ENCODE results near the gene CMBL. TPM values are rescaled to one million over a fixed set of nuclear protein-coding genes. Genes with fewer than 3 reads are reported as not detected.
"Not testable (repeated sequence)": the region's sequence is repeated elsewhere in the genome, so short reads cannot be mapped to it uniquely, and the experiment has no call there.

Gene CMBL
- total and polyA plus RNA-seq, 8 donors: 2.7 to 153 (median 19.0) TPM; not detected in 1

- peaks cover 23 to 40% (median 31%) of the 10 kb centered on the region in 4 donors for H3K4me1 ChIP-seq
- no peaks in the 10 kb centered on the region for H3K27me3 ChIP-seq
- intact Hi-C loops (cut with DNase I; ENCODE audit: low total_unique reads): no loop called here
- DNase-seq: no peak
- no peaks in the 10 kb centered on the region for H3K36me3 ChIP-seq
- TF ChIP-seq POLR2A (IDR thresholded peaks at IDR 0.05): no peak
- H3K9me3 ChIP-seq: no peaks in the 10 kb centered on the region
- 76 to 83% (median 83%) methylated on average over 8 of the region's 8 CpGs for WGBS, 5 donors
- peak overlapping the region in 3 of 5 donors; percentile 97 to 99 (median 98) for H3K27ac ChIP-seq
- no peak overlapping the region for H3K4me3 ChIP-seq
These were observed 44.2 kb upstream of the CMBL start for GRCh38 chr5:10351919-10352318.

GRCh38 chr5:10351199-10351905, 43.6 kb upstream of the CMBL start:
- H3K27me3 ChIP-seq: no peaks in the 10 kb centered on the region
- no peak for TF ChIP-seq EP300 (IDR thresholded peaks at IDR 0.05)
- peak in 2 of 3 donors; percentile 6 to 64 for TF ChIP-seq POLR2AphosphoS5 (IDR thresholded peaks at IDR 0.05)
- H3K9me3 ChIP-seq: no peaks in the 10 kb centered on the region
- DNase-seq: peak in 1 of 2 donors; percentile 38
- peaks cover 18 to 34% (median 27%) of the 10 kb centered on the region in 4 donors for H3K4me1 ChIP-seq
- H3K36me3 ChIP-seq: no peaks in the 10 kb centered on the region
- WGBS, 5 donors: 75 to 83% (median 79%) methylated on average over 6 of the region's 6 CpGs
- no peak overlapping the region for H3K4me3 ChIP-seq
- intact Hi-C loops (cut with DNase I; ENCODE audit: low total_unique reads): no loop called here
- H3K27ac ChIP-seq: peak overlapping the region in 3 of 5 donors; percentile 49 to 99 (median 98)

GRCh38 chr5:10348258-10348657, 40.6 kb upstream of the CMBL start:
- DNase-seq: no peak
- peaks cover 6 to 18% (median 11%) of the 10 kb centered on the region in 4 donors for H3K4me1 ChIP-seq
- intact Hi-C loops (cut with DNase I; ENCODE audit: low total_unique reads): no loop called here
- H3K27ac ChIP-seq: no peak overlapping the region
- 60 to 99% (median 93%) methylated on average over 2 of the region's 2 CpGs for WGBS, 5 donors
- no peak overlapping the region for H3K4me3 ChIP-seq
- H3K27me3 ChIP-seq: no peaks in the 10 kb centered on the region
- TF ChIP-seq EP300 (IDR thresholded peaks at IDR 0.05) (no peak), CTCF (IDR thresholded peaks at IDR 0.05) (no peak), POLR2AphosphoS5 (IDR thresholded peaks at IDR 0.05) (no peak), POLR2A (IDR thresholded peaks at IDR 0.05) (no peak)
- H3K9me3 ChIP-seq: no peaks in the 10 kb centered on the region
- H3K36me3 ChIP-seq: no peaks in the 10 kb centered on the region

- DNase-seq; H3K4me3 ChIP-seq; H3K27me3 ChIP-seq; H3K9me3 ChIP-seq; intact Hi-C loops (cut with DNase I; ENCODE audit: low total_unique reads); H3K27ac ChIP-seq; H3K36me3 ChIP-seq; H3K4me1 ChIP-seq: not testable (repeated sequence)
- WGBS, 5 donors: 96 to 99% (median 97%) methylated on average over 5 of the region's 5 CpGs
These were observed 36.9 kb upstream of the CMBL start for GRCh38 chr5:10344461-10345106.

- TF ChIP-seq CTCF (IDR thresholded peaks at IDR 0.05) (no peak), POLR2A (IDR thresholded peaks at IDR 0.05) (no peak), EP300 (IDR thresholded peaks at IDR 0.05) (no peak), POLR2AphosphoS5 (IDR thresholded peaks at IDR 0.05) (no peak)
- H3K27me3 ChIP-seq: no peaks in the 10 kb centered on the region
- intact Hi-C loops (cut with DNase I; ENCODE audit: low total_unique reads): no loop called here
- H3K9me3 ChIP-seq: no peaks in the 10 kb centered on the region
- 83 to 93% (median 83%) methylated on average over 4 of the region's 4 CpGs for WGBS, 5 donors
- H3K4me1 ChIP-seq: no peaks in the 10 kb centered on the region
- DNase-seq: no peak
- H3K27ac ChIP-seq: no peak overlapping the region
- no peak overlapping the region for H3K4me3 ChIP-seq
- no peaks in the 10 kb centered on the region for H3K36me3 ChIP-seq
These were observed 35.8 kb upstream of the CMBL start for GRCh38 chr5:10343486-10343885.

- intact Hi-C loops (cut with DNase I; ENCODE audit: low total_unique reads): no loop called here
- no peak for TF ChIP-seq POLR2A (IDR thresholded peaks at IDR 0.05)
- TF ChIP-seq EP300 (IDR thresholded peaks at IDR 0.05): no peak
- TF ChIP-seq CTCF (IDR thresholded peaks at IDR 0.05): no peak
- no peak for TF ChIP-seq POLR2AphosphoS5 (IDR thresholded peaks at IDR 0.05)
- Histone ChIP-seq H3K27ac (no peak overlapping the region), H3K9me3 (no peaks in the 10 kb centered on the region), H3K36me3 (no peaks in the 10 kb centered on the region), H3K4me1 (no peaks in the 10 kb centered on the region), H3K4me3 (no peak overlapping the region), H3K27me3 (no peaks in the 10 kb centered on the region)
- no peak for DNase-seq
- 75 to 92% (median 84%) methylated on average over 3 of the region's 3 CpGs for WGBS, 5 donors
These were observed 32.3 kb upstream of the CMBL start for GRCh38 chr5:10339958-10340357.
